ENCODE measurements around the gene GREM1. TPM values are rescaled to one million over a fixed set of nuclear protein-coding genes. Genes with fewer than 3 reads are reported as not detected.

Gene GREM1
- polyA plus RNA-seq, 1 of the 3 experiments (the other 2 are of a cell fraction): 23.9 TPM

GRCh38 chr15:32700501-32701150 lies 17.2 kb upstream of the GREM1 start:
- CTCF ChIA-PET: no interaction called here
- 88% methylated on average over 13 of the region's 14 CpGs for WGBS (ENCODE audit: low lambda C conversion rate)
- no peak for DNase-seq

DNA sequence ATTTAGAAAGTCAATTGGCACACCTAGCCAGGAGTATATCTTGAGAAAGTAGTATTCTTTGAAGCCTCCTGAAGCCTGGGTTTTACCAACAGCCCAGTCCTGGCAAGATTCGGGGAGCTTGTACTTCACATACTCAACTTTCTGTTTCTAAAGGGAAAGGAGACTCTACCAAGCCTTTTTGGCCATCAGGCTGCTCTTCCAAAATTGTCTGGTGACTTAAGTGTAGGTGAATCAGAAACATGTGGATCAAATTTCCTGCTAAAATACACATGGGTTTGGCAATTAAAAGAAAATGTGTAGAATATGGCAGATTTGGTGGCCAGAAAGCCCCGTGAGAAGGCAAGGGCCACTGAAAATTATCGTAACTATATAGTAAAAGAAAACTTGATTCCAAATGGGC lies 15.9 kb upstream of the GREM1 start:
- 65% methylated on average over 3 of the region's 3 CpGs for WGBS (ENCODE audit: low lambda C conversion rate)
- DNase-seq: no peak
- Histone ChIP-seq H3K4me3 (ENCODE audit: low read depth in 2 of 2, low read length in 1 of 2) (no peak overlapping the region), H3K79me2 (ENCODE audit: insufficient read depth) (no peaks in the 10 kb centered on the region), H3K27me3 (ENCODE audit: insufficient read depth) (no peaks in the 10 kb centered on the region), H3K27ac (ENCODE audit: low read depth in 2 of 2, low read length in 1 of 2) (peak overlapping the region in 1 of 2 experiments; percentile 70; a peak in 2 of 4 replicates), H3K4me1 (ENCODE audit: control insufficient read depth in 1 of 2, insufficient read depth in 2 of 2, low read depth in 1 of 2, low read length in 1 of 2) (peaks cover 0 to 22% of the 10 kb centered on the region in 2 experiments; a peak in 3 of 4 replicates), H3K4me2 (no peak overlapping the region; the same call in 1 of the 2 replicates), H3K9me3 (no peaks in the 10 kb centered on the region), H4K20me1 (ENCODE audit: insufficient read depth) (no peaks in the 10 kb centered on the region), H2AFZ (ENCODE audit: low read depth) (no peak overlapping the region), H3K9ac (peak overlapping the region; percentile 18; the same call in 1 of the 2 replicates), H3F3A (replicated peaks; ENCODE audit: insufficient read depth) (peaks cover 47% of the 10 kb centered on the region), H3K9me2 (no peaks in the 10 kb centered on the region), H3K36me3 (replicated peaks in 1 of 2; ENCODE audit: control insufficient read depth in 1 of 2, insufficient read depth in 2 of 2, low read length in 1 of 2) (no peaks in the 10 kb centered on the region)
- TF ChIP-seq MEF2A (IDR thresholded peaks at IDR 0.05; ENCODE audit: borderline replicate concordance, low read depth) (0 out of 2 replicates have a peak, but pooled peaks have one; percentile 18), TCF12 (IDR thresholded peaks at IDR 0.05) (no peak)
- POLR2A ChIA-PET: no interaction called here
- CTCF ChIA-PET: no interaction called here

More at GRCh38 chr15:32700501-32701150, 17.2 kb upstream of the GREM1 start:
- Histone ChIP-seq H3K4me2 (no peak overlapping the region), H3K27ac (ENCODE audit: low read depth in 2 of 2, low read length in 1 of 2) (peak overlapping the region in 1 of 2 experiments; percentile 70; a peak in 2 of 4 replicates), H3K9ac (no peak overlapping the region), H4K20me1 (ENCODE audit: insufficient read depth) (no peaks in the 10 kb centered on the region), H3K9me3 (no peaks in the 10 kb centered on the region), H2AFZ (ENCODE audit: low read depth) (no peak overlapping the region), H3K27me3 (ENCODE audit: insufficient read depth) (no peaks in the 10 kb centered on the region), H3K4me3 (ENCODE audit: low read depth in 2 of 2, low read length in 1 of 2) (no peak overlapping the region), H3K36me3 (replicated peaks in 1 of 2; ENCODE audit: control insufficient read depth in 1 of 2, insufficient read depth in 2 of 2, low read length in 1 of 2) (no peaks in the 10 kb centered on the region), H3F3A (replicated peaks; ENCODE audit: insufficient read depth) (peaks cover 36% of the 10 kb centered on the region), H3K9me2 (no peaks in the 10 kb centered on the region), H3K4me1 (ENCODE audit: control insufficient read depth in 1 of 2, insufficient read depth in 2 of 2, low read depth in 1 of 2, low read length in 1 of 2) (peaks cover 0 to 15% of the 10 kb centered on the region in 2 experiments; a peak in 3 of 4 replicates), H3K79me2 (ENCODE audit: insufficient read depth) (no peaks in the 10 kb centered on the region)
- TF ChIP-seq, protein P1, sequence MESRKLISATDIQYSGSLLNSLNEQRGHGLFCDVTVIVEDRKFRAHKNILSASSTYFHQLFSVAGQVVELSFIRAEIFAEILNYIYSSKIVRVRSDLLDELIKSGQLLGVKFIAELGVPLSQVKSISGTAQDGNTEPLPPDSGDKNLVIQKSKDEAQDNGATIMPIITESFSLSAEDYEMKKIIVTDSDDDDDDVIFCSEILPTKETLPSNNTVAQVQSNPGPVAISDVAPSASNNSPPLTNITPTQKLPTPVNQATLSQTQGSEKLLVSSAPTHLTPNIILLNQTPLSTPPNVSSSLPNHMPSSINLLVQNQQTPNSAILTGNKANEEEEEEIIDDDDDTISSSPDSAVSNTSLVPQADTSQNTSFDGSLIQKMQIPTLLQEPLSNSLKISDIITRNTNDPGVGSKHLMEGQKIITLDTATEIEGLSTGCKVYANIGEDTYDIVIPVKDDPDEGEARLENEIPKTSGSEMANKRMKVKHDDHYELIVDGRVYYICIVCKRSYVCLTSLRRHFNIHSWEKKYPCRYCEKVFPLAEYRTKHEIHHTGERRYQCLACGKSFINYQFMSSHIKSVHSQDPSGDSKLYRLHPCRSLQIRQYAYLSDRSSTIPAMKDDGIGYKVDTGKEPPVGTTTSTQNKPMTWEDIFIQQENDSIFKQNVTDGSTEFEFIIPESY (IDR thresholded peaks at IDR 0.05; ENCODE audit: borderline replicate concordance, low read depth): no peak
- TF ChIP-seq TAF1 (IDR thresholded peaks at IDR 0.05; ENCODE audit: borderline replicate concordance, low read depth, low read length) (no peak), USF1 (IDR thresholded peaks at IDR 0.05; ENCODE audit: borderline replicate concordance, low read depth) (no peak)
- POLR2A ChIA-PET: no interaction called here

DNA sequence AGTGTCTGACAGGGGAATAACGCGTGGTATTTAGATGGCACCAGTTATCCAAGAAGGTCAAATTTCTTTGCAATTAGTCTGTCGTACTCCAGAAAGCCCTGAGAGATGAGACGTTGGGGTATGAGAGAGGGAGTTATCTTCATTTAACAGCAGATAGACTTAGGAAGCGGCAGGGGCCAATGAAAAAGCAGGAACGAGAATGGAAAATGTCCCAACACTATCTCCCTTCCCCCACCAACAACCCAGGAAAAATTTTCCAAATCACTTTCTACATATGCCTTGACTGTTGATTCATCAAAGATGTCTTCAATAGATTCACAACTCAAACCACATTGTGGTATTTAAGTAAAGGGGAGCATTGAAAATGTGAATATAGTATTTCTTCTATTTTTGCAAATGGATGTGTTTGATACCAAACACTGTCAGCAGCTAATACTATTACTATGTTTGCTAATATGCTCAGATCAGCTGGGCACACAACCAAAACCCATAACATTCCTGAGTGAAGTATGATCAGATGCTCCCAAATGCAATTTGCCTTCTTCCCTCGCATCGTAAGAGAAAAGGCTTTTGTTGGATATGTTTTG lies 13.3 kb upstream of the GREM1 start:
- no peaks in the 10 kb centered on the region for H3K27me3 ChIP-seq (ENCODE audit: insufficient read depth)
- WGBS (ENCODE audit: low lambda C conversion rate): 66% methylated on average over 8 of the region's 8 CpGs
- H3K9me2 ChIP-seq: no peaks in the 10 kb centered on the region
- H3K4me2 ChIP-seq: peak overlapping the region; percentile 45; the same call in 1 of the 2 replicates
- peak overlapping the region; percentile 22; the same call in 1 of the 2 replicates for H3K9ac ChIP-seq
- peaks cover 47% of the 10 kb centered on the region for H3F3A ChIP-seq (replicated peaks; ENCODE audit: insufficient read depth)
- H2AFZ ChIP-seq (ENCODE audit: low read depth): peak overlapping the region; percentile 37; the same call in 1 of the 2 replicates
- H3K36me3 ChIP-seq (replicated peaks in 1 of 2; ENCODE audit: control insufficient read depth in 1 of 2, insufficient read depth in 2 of 2, low read length in 1 of 2): no peaks in the 10 kb centered on the region
- ChIA-PET CTCF (interaction anchor here (1.0 kb wide), 1 partner anchor 12 kb away, joined by 3 read pairs; no protein-coding TSS in a partner anchor), POLR2A (no interaction called here)
- peaks cover 0 to 22% of the 10 kb centered on the region in 2 experiments; a peak in 3 of 4 replicates for H3K4me1 ChIP-seq (ENCODE audit: control insufficient read depth in 1 of 2, insufficient read depth in 2 of 2, low read depth in 1 of 2, low read length in 1 of 2)
- peak overlapping the region; percentile 73 to 80; a peak in 3 of 4 replicates for H3K27ac ChIP-seq (ENCODE audit: low read depth in 2 of 2, low read length in 1 of 2)
- H4K20me1 ChIP-seq (ENCODE audit: insufficient read depth): no peaks in the 10 kb centered on the region
- H3K4me3 ChIP-seq (ENCODE audit: low read depth in 2 of 2, low read length in 1 of 2): peak overlapping the region in 1 of 2 experiments; percentile 6; a peak in 1 of 4 replicates
- H3K9me3 ChIP-seq: no peaks in the 10 kb centered on the region
- DNase-seq: no peak
- H3K79me2 ChIP-seq (ENCODE audit: insufficient read depth): no peaks in the 10 kb centered on the region
- TF ChIP-seq EP300 (IDR thresholded peaks at IDR 0.05; ENCODE audit: borderline replicate concordance in 1 of 2, low read depth in 1 of 2, low read length in 1 of 2): peak in 1 of 2 experiments; percentile 40; a peak in 1 of 4 replicates
- TF ChIP-seq, protein P1 (IDR thresholded peaks at IDR 0.05; ENCODE audit: borderline replicate concordance, low read depth): no peak
- TF ChIP-seq YY1 (IDR thresholded peaks at IDR 0.05; ENCODE audit: low read depth): no peak
- TF ChIP-seq SMC3 (IDR thresholded peaks at IDR 0.05; ENCODE audit: low read depth, low read length): no peak
- no peak for TF ChIP-seq TAF1 (IDR thresholded peaks at IDR 0.05; ENCODE audit: borderline replicate concordance, low read depth, low read length)
- no peak for TF ChIP-seq FOXJ3 (CRISPR knock-in tag; IDR thresholded peaks at IDR 0.05)
- TF ChIP-seq TCF12 (IDR thresholded peaks at IDR 0.05): peak; percentile 77; the same call in 1 of the 2 replicates
- TF ChIP-seq RFX5 (IDR thresholded peaks at IDR 0.05; ENCODE audit: low read length): no peak
- no peak for TF ChIP-seq IRF3 (IDR thresholded peaks at IDR 0.05; ENCODE audit: low read depth, low read length)
- TF ChIP-seq TEAD4 (IDR thresholded peaks at IDR 0.05; ENCODE audit: borderline replicate concordance, insufficient read depth): peak; percentile 68

All from SK-N-SH (cell line).